HG03460 (cell line): ENCODE data around the gene PAPSS1.

Experiments used
- ATAC-seq: cut with Tn5 transposase; IDR thresholded peaks from one replicate; pipeline ENCODE4 v1.9.1; 2021; ENCODE audit not compliant: unreplicated experiment

The PAPSS1 gene

GRCh38 chr4:107570952-107571351 lies 149.1 kb downstream of the PAPSS1 start:
- no peak for ATAC-seq

DNA sequence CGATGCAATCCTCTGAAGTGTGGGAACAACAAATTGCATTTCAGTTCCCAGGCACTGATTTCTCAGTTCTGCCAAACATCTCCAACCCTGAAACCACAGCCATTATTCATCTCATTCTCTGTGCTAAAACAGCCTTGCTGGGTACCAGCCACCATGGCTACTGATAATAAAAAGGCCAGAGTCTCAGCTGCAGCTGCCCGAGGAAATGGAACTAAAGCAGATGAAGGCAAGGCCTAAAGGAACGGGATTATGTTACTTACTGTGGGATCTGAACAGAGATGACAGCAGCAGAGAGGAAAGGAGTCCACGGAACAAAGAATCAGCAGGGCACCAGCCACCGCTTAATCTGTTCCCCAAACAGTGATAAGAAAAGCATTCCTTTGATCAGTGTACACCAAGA lies 155.7 kb downstream of the PAPSS1 start:
- ATAC-seq, result no peak
